Neural progenitor cell (in vitro differentiated cells): ENCODE data around the gene NUDT13. TPM values are rescaled to one million over a fixed set of nuclear protein-coding genes. Genes with fewer than 3 reads are reported as not detected.

ENCODE experiments used
- DNase-seq: peaks from one replicate; pipeline ENCODE4 v3.0.0-alpha.2; 2016; ENCODE audit warnings: low spot score
- H2AFZ ChIP-seq: fragments of 200-600 bp; sonication (generic); replicated peaks from 2 replicates; pipeline ENCODE4 v1.6.1; 2016; ENCODE audit warnings: antibody characterized with exemption
- H3F3A ChIP-seq: fragments of 200-600 bp; sonication (generic); 2 replicates; pipeline ENCODE4 v1.6.1; 2016; ENCODE audit warnings: antibody characterized with exemption, low read depth
- H3K27ac ChIP-seq: fragments of 200-600 bp; sonication (generic); 2 replicates; pipeline ENCODE4 v1.5.1; 2016; ENCODE audit warnings: mild to moderate bottlenecking
- H3K27me3 ChIP-seq: fragments of 200-600 bp; sonication (generic); 2 replicates; pipeline ENCODE4 v1.6.1; 2016; ENCODE audit warnings: mild to moderate bottlenecking, moderate library complexity
- H3K36me3 ChIP-seq: fragments of 200-600 bp; sonication (generic); 2 replicates; pipeline ENCODE4 v1.5.1; 2016
- H3K4me1 ChIP-seq: fragments of 200-600 bp; sonication (generic); 2 replicates; pipeline ENCODE4 v1.6.1; 2016; ENCODE audit warnings: mixed run types
- H3K4me2 ChIP-seq: fragments of 200-600 bp; sonication (generic); 2 replicates; pipeline ENCODE4 v1.6.1; 2016
- H3K4me3 ChIP-seq: fragments of 200-600 bp; sonication (generic); 2 replicates; pipeline ENCODE4 v1.5.1; 2016
- H3K79me2 ChIP-seq: fragments of 200-600 bp; sonication (generic); 2 replicates; pipeline ENCODE4 v1.6.1; 2016; ENCODE audit warnings: low read depth
- H3K9ac ChIP-seq: fragments of 200-600 bp; sonication (generic); 2 replicates; pipeline ENCODE4 v1.6.1; 2016
- H3K9me3 ChIP-seq: fragments of 200-600 bp; sonication (generic); 2 replicates; pipeline ENCODE4 v1.5.1; 2016; ENCODE audit warnings: low read depth
- H4K20me1 ChIP-seq: fragments of 200-600 bp; sonication (generic); 2 replicates; pipeline ENCODE4 v1.6.1; 2016; ENCODE audit warnings: low read depth
- H3K27ac Mint-ChIP-seq: 3 replicates; pipeline ENCODE4 v1.8.0; 2021; ENCODE audit warnings: mixed read lengths
- H3K27me3 Mint-ChIP-seq: 2 replicates; pipeline ENCODE4 v1.8.0; 2022; ENCODE audit warnings: low read depth, mild to moderate bottlenecking, inconsistent platforms, moderate library complexity, mixed read lengths; ENCODE audit not compliant: insufficient read depth
- H3K36me3 Mint-ChIP-seq: 3 replicates; pipeline ENCODE4 v1.8.0; 2021; ENCODE audit warnings: mixed read lengths
- H3K4me1 Mint-ChIP-seq: 3 replicates; pipeline ENCODE4 v1.8.0; 2021; ENCODE audit warnings: mixed read lengths
- H3K4me3 Mint-ChIP-seq: 3 replicates; pipeline ENCODE4 v1.8.0; 2021; ENCODE audit warnings: mild to moderate bottlenecking, moderate library complexity, mixed read lengths
- H3K9me3 Mint-ChIP-seq: 3 replicates; pipeline ENCODE4 v1.8.0; 2020; ENCODE audit warnings: mixed read lengths
- CTCF ChIP-seq: fragments of 200-600 bp; sonication (generic); IDR thresholded peaks from 2 replicates; pipeline ENCODE4 v1.5.1; 2017; ENCODE audit warnings: antibody characterized with exemption, mild to moderate bottlenecking
- EZH2 ChIP-seq: fragments of 200-600 bp; sonication (generic); IDR thresholded peaks from 2 replicates; pipeline ENCODE4 v1.6.1; 2017; ENCODE audit warnings: antibody characterized with exemption, mild to moderate bottlenecking, moderate library complexity
- EZH2phosphoT487 ChIP-seq: fragments of 200-600 bp; sonication (generic); IDR thresholded peaks from 2 replicates; pipeline ENCODE4 v1.6.1; 2017; ENCODE audit warnings: antibody characterized with exemption
- total RNA-seq: library from RNA; depleted of rRNA; stranded (reverse); fragments of >200 nt; gene quantifications from 2 replicates; pipeline ENCODE4 v1.2.3, GENCODE V29; 2015; ENCODE audit warnings: low replicate concordance

Gene NUDT13
- total RNA-seq, 1 donor from 2014 or later: 3.0 TPM

GRCh38 chr10:73167458-73167782 lies 57.2 kb downstream of the NUDT13 start:
- TF ChIP-seq EZH2: no peak
- TF ChIP-seq CTCF: no peak
- Histone ChIP-seq H3K4me1 (peaks cover 6% of the 10 kb centered on the region), H3K27ac (peak overlapping the region; percentile 89), H3K36me3 (no peaks in the 10 kb centered on the region), H3K27me3 (no peaks in the 10 kb centered on the region), H3K9ac (peak overlapping the region; percentile 92), H3K4me2 (peak overlapping the region; percentile 91), H4K20me1 (peaks cover 9% of the 10 kb centered on the region), H3K79me2 (peaks cover 72% of the 10 kb centered on the region), H3K9me3 (no peaks in the 10 kb centered on the region), H3F3A (peaks cover 17% of the 10 kb centered on the region), H2AFZ (no peak overlapping the region), H3K4me3 (peak overlapping the region; percentile 84)
- Mint-ChIP-seq H3K27ac (peak overlapping the region; percentile 99), H3K27me3 (peaks cover 2% of the 10 kb centered on the region), H3K4me1 (peaks cover 15% of the 10 kb centered on the region), H3K36me3 (peaks cover 8% of the 10 kb centered on the region), H3K4me3 (peak overlapping the region; percentile 100), H3K9me3 (no peaks in the 10 kb centered on the region)
- DNase-seq: no peak

GRCh38 chr10:73167783-73168464 lies 57.7 kb downstream of the NUDT13 start, which contains the start of the genes ECD and FAM149B1:
ECD (minus strand) TSS chr10:73168008; CDS start chr10:73163937, 4,071 bp downstream.
FAM149B1 (plus strand) TSS chr10:73168119; CDS start chr10:73168340, 221 bp downstream.
- peaks cover 17% of the 10 kb centered on the region for H3F3A ChIP-seq
- H3K79me2 ChIP-seq: peaks cover 67% of the 10 kb centered on the region
- H3K4me2 ChIP-seq: peak within 1 kb of the TSS; percentile 91
- H3K9ac ChIP-seq: peak within 1 kb of the TSS; percentile 92
- Mint-ChIP-seq H3K27ac (peak within 1 kb of the TSS; percentile 99), H3K27me3 (peaks cover 2% of the 10 kb centered on the region), H3K36me3 (peaks cover 5% of the 10 kb centered on the region), H3K4me3 (peak within 1 kb of the TSS; percentile 100), H3K4me1 (peaks cover 15% of the 10 kb centered on the region), H3K9me3 (no peaks in the 10 kb centered on the region)
- no peaks in the 10 kb centered on the region for H3K27me3 ChIP-seq
- H3K4me1 ChIP-seq: peaks cover 6% of the 10 kb centered on the region
- H3K27ac ChIP-seq: peak within 1 kb of the TSS; percentile 89
- TF ChIP-seq EZH2 (no peak), CTCF (peak; percentile 43)
- H2AFZ ChIP-seq: peak within 1 kb of the TSS; percentile 60
- no peaks in the 10 kb centered on the region for H3K36me3 ChIP-seq
- peak within 1 kb of the TSS; percentile 84 for H3K4me3 ChIP-seq
- peaks cover 4% of the 10 kb centered on the region for H4K20me1 ChIP-seq
- peak; percentile 96 for DNase-seq
- H3K9me3 ChIP-seq: no peaks in the 10 kb centered on the region

GRCh38 chr10:73168465-73168803 lies 58.2 kb downstream of the NUDT13 start:
- no peak for TF ChIP-seq CTCF
- no peak for TF ChIP-seq EZH2
- no peak for TF ChIP-seq EZH2phosphoT487

More at GRCh38 chr10:73168465-73168803, 58.2 kb downstream of the NUDT13 start:
- Histone ChIP-seq H4K20me1 (no peaks in the 10 kb centered on the region), H3K4me3 (peak overlapping the region; percentile 84), H3K9me3 (no peaks in the 10 kb centered on the region), H3K27me3 (no peaks in the 10 kb centered on the region), H2AFZ (peak overlapping the region; percentile 60), H3K4me2 (peak overlapping the region; percentile 91), H3F3A (peaks cover 17% of the 10 kb centered on the region), H3K27ac (peak overlapping the region; percentile 89), H3K79me2 (peaks cover 62% of the 10 kb centered on the region), H3K4me1 (peaks cover 6% of the 10 kb centered on the region), H3K9ac (peak overlapping the region; percentile 92), H3K36me3 (no peaks in the 10 kb centered on the region)
- Mint-ChIP-seq H3K27ac (peak overlapping the region; percentile 95), H3K36me3 (peaks cover 6% of the 10 kb centered on the region), H3K9me3 (no peaks in the 10 kb centered on the region), H3K4me1 (peaks cover 15% of the 10 kb centered on the region), H3K4me3 (peak overlapping the region; percentile 100), H3K27me3 (peaks cover 2% of the 10 kb centered on the region)
- DNase-seq: no peak
